CD14-positive monocyte (primary cell): Measurements from ENCODE around the gene FLRT3. TPM values are rescaled to one million over a fixed set of nuclear protein-coding genes. Genes with fewer than 3 reads are reported as not detected.

Source experiments
- DNase-seq, 3 donors: peaks; one replicate each; pipeline ENCODE4 v3.0.0-alpha.2; 2011 to 2022
- H2AFZ ChIP-seq: 2 replicates; pipeline ENCODE4 v1.6.0; 2012; ENCODE audit warnings: mild to moderate bottlenecking, low read depth, low read length, inconsistent platforms; ENCODE audit not compliant: insufficient read depth, poor library complexity, severe bottlenecking
- H3K27ac ChIP-seq, 2 donors: 1 replicate in 1 of 2; 2 replicates in 1 of 2; pipeline ENCODE4 v1.5.1; 2012 to 2013; ENCODE audit warnings: low read length in 2 of 2, control low read depth in 1 of 2, inconsistent platforms in 1 of 2, low read depth in 1 of 2, mild to moderate bottlenecking in 1 of 2
- H3K27me3 ChIP-seq, 2 donors: one replicate each; pipeline versions ENCODE4 v1.6.0 to v1.6.1; 2011 to 2013; ENCODE audit warnings: low read length in 2 of 2; ENCODE audit not compliant: control insufficient read depth in 2 of 2, insufficient read depth in 2 of 2
- H3K36me3 ChIP-seq, 2 donors: replicated peaks in 1 of 2; 1 replicate in 1 of 2; 2 replicates in 1 of 2; pipeline versions ENCODE4 v1.5.1 to v1.6.1; 2012 to 2013; ENCODE audit warnings: low read length in 2 of 2, control low read depth in 1 of 2, inconsistent platforms in 1 of 2, mild to moderate bottlenecking in 1 of 2; ENCODE audit not compliant: insufficient read depth in 2 of 2, control insufficient read depth in 1 of 2
- H3K4me1 ChIP-seq, 2 donors: 1 replicate in 1 of 2; 2 replicates in 1 of 2; pipeline versions ENCODE4 v1.5.1 to v1.6.1; 2012 to 2013; ENCODE audit warnings: low read length in 2 of 2, control low read depth in 1 of 2, inconsistent platforms in 1 of 2, mild to moderate bottlenecking in 1 of 2, moderate library complexity in 1 of 2; ENCODE audit not compliant: insufficient read depth in 2 of 2, control insufficient read depth in 1 of 2
- H3K4me2 ChIP-seq: replicated peaks from 2 replicates; pipeline ENCODE3; 2012; ENCODE audit warnings: low read length, moderate library complexity, mild to moderate bottlenecking; ENCODE audit not compliant: poor library complexity, severe bottlenecking; ENCODE audit errors: extremely low read depth
- H3K4me3 ChIP-seq, 3 experiments: fragments of 200-600 bp in 1 of 3; sonication (generic) in 1 of 3; replicated peaks in 1 of 3; 1 replicate in 2 of 3; 2 replicates in 1 of 3; pipeline ENCODE4 v1.5.1; 2011 to 2013; ENCODE audit warnings: low read length in 3 of 3, mild to moderate bottlenecking in 3 of 3, control low read depth in 2 of 3, low read depth in 2 of 3, inconsistent platforms in 1 of 3, moderate library complexity in 1 of 3
- H3K79me2 ChIP-seq: 2 replicates; pipeline ENCODE4 v1.6.0; 2012; ENCODE audit warnings: mild to moderate bottlenecking, control low read depth, inconsistent platforms, low read length, moderate library complexity; ENCODE audit not compliant: insufficient read depth
- H3K9ac ChIP-seq: 2 replicates; pipeline ENCODE4 v1.6.0; 2017; ENCODE audit warnings: low read length, mild to moderate bottlenecking; ENCODE audit not compliant: insufficient read depth, poor library complexity, severe bottlenecking
- H3K9me3 ChIP-seq, 2 donors: replicated peaks in 1 of 2; 1 replicate in 1 of 2; 2 replicates in 1 of 2; pipeline versions ENCODE4 v1.5.1 to v1.6.1; 2012 to 2013; ENCODE audit warnings: low read length in 2 of 2, control low read depth in 1 of 2; ENCODE audit not compliant: control insufficient read depth in 1 of 2, insufficient read depth in 1 of 2
- H4K20me1 ChIP-seq: 2 replicates; pipeline ENCODE4 v1.6.0; 2012; ENCODE audit warnings: mild to moderate bottlenecking, low read length, control low read depth, moderate library complexity; ENCODE audit not compliant: insufficient read depth
- H3K27ac Mint-ChIP-seq, 7 donors: one replicate each; pipeline ENCODE4 v1.8.0; 2020; ENCODE audit warnings: mild to moderate bottlenecking in 7 of 7, mixed read lengths in 7 of 7, moderate library complexity in 6 of 7, inconsistent platforms in 2 of 7
- H3K27me3 Mint-ChIP-seq, 3 donors: one replicate each; pipeline ENCODE4 v1.8.0; 2021 to 2022; ENCODE audit warnings: low read depth in 3 of 3, mild to moderate bottlenecking in 3 of 3, mixed read lengths in 3 of 3, moderate library complexity in 3 of 3, inconsistent platforms in 1 of 3
- H3K36me3 Mint-ChIP-seq, 2 donors: one replicate each; pipeline ENCODE4 v1.8.0; 2020; ENCODE audit warnings: mixed read lengths in 2 of 2, inconsistent platforms in 1 of 2, mild to moderate bottlenecking in 1 of 2
- H3K4me1 Mint-ChIP-seq: one replicate; pipeline ENCODE4 v1.8.0; 2020; ENCODE audit warnings: mild to moderate bottlenecking, mixed read lengths
- H3K4me3 Mint-ChIP-seq, 2 donors: one replicate each; pipeline ENCODE4 v1.8.0; 2020; ENCODE audit warnings: mild to moderate bottlenecking in 2 of 2, mixed read lengths in 2 of 2, moderate library complexity in 1 of 2
- H3K9me3 Mint-ChIP-seq, 7 donors: one replicate each; pipeline ENCODE4 v1.8.0; 2020 to 2022; ENCODE audit warnings: mixed read lengths in 7 of 7, mild to moderate bottlenecking in 6 of 7, moderate library complexity in 6 of 7, inconsistent platforms in 2 of 7
- WGBS: methylation state at CpG from one replicate; pipeline ENCODE4 v1.1.5; 2013; ENCODE audit warnings: missing lambda C conversion rate; ENCODE audit not compliant: insufficient coverage; 5-methylcytosine and 5-hydroxymethylcytosine counted together
- intact Hi-C, 2 donors: fragments of 100-400 bp; cut with micrococcal nuclease; formaldehyde crosslinking; loops; one replicate each; pipeline versions ENCODE4 v1.15.0 to v1.15.1; 2023
- polyA plus RNA-seq, 3 donors: library from polyadenylated mRNA; depleted of rRNA in 1 of 3; unstranded in 2 of 3; stranded (reverse) in 1 of 3; fragments of 300-500 nt in 2 of 3; fragments of >200 nt in 1 of 3; fragmentation: Illumina TruSeq in 2 of 3; gene quantifications; 1 replicate in 2 of 3; 2 replicates in 1 of 3; pipeline ENCODE4 v1.2.3, GENCODE V29; 2012 to 2021
- TF ChIP-seq, protein P1 (sequence below): fragments of 200-600 bp; IDR thresholded peaks from one replicate; pipeline ENCODE4 v1.8.0; 2022; ENCODE audit warnings: antibody characterized with exemption, mild to moderate bottlenecking

Gene FLRT3
- polyA plus RNA-seq, 3 donors, result not detected

GRCh38 chr20:14375416-14375985 is 38.1 kb upstream of the FLRT3 start:
- Mint-ChIP-seq H3K27ac (no peak overlapping the region), H3K36me3 (no peaks in the 10 kb centered on the region), H3K9me3 (peaks cover 0 to 4% (median 0%) of the 10 kb centered on the region in 7 donors), H3K4me3 (no peak overlapping the region), H3K27me3 (no peaks in the 10 kb centered on the region), H3K4me1 (no peaks in the 10 kb centered on the region)
- no peak for DNase-seq
- Histone ChIP-seq H3K27me3 (no peaks in the 10 kb centered on the region), H3K36me3 (no peaks in the 10 kb centered on the region), H3K4me3 (no peak overlapping the region), H3K9me3 (no peaks in the 10 kb centered on the region), H2AFZ (no peak overlapping the region), H3K9ac (no peak overlapping the region), H3K4me1 (no peaks in the 10 kb centered on the region), H3K79me2 (no peaks in the 10 kb centered on the region), H3K27ac (no peak overlapping the region), H4K20me1 (no peaks in the 10 kb centered on the region), H3K4me2 (no peak overlapping the region)
- intact Hi-C loops, result no loop called here
- WGBS, result 70% methylated on average over 4 of the region's 4 CpGs
- TF ChIP-seq, protein P1, sequence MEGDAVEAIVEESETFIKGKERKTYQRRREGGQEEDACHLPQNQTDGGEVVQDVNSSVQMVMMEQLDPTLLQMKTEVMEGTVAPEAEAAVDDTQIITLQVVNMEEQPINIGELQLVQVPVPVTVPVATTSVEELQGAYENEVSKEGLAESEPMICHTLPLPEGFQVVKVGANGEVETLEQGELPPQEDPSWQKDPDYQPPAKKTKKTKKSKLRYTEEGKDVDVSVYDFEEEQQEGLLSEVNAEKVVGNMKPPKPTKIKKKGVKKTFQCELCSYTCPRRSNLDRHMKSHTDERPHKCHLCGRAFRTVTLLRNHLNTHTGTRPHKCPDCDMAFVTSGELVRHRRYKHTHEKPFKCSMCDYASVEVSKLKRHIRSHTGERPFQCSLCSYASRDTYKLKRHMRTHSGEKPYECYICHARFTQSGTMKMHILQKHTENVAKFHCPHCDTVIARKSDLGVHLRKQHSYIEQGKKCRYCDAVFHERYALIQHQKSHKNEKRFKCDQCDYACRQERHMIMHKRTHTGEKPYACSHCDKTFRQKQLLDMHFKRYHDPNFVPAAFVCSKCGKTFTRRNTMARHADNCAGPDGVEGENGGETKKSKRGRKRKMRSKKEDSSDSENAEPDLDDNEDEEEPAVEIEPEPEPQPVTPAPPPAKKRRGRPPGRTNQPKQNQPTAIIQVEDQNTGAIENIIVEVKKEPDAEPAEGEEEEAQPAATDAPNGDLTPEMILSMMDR, result no peak

DNA sequence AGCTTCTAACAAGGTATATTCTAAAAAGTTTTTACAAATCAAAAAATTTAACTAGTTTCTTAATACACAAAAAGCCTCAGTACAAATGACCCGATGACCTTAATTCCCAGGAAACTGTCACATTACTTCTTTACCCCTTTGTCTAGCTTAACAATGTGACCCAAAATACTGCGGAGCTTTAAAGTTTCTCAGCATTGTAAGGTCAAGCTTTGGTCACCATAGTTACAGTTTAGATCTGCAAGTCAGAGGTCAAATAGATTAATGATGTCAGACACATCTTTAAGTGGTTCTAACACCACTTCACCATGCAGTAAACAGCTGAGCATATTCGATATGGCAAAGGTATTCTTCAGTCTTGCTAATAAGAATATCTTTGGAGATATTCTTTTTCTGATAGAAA is 36.8 kb upstream of the FLRT3 start:
- no peak for DNase-seq
- H3K9ac ChIP-seq, result no peak overlapping the region
- H3K9me3 ChIP-seq, result no peaks in the 10 kb centered on the region
- Mint-ChIP-seq H3K4me3 (no peak overlapping the region), H3K27me3 (no peaks in the 10 kb centered on the region), H3K9me3 (peaks cover 0 to 4% (median under 1%) of the 10 kb centered on the region in 7 donors), H3K4me1 (no peaks in the 10 kb centered on the region), H3K36me3 (no peaks in the 10 kb centered on the region), H3K27ac (no peak overlapping the region)
- H3K4me1 ChIP-seq, result no peaks in the 10 kb centered on the region
- H3K36me3 ChIP-seq, result no peaks in the 10 kb centered on the region
- no peak overlapping the region for H3K4me3 ChIP-seq
- no peaks in the 10 kb centered on the region for H3K79me2 ChIP-seq
- H3K4me2 ChIP-seq, result no peak overlapping the region
- no peaks in the 10 kb centered on the region for H3K27me3 ChIP-seq
- H4K20me1 ChIP-seq, result no peaks in the 10 kb centered on the region
- H2AFZ ChIP-seq, result no peak overlapping the region
- no peak overlapping the region for H3K27ac ChIP-seq
- WGBS, result 50% methylated on average over 1 of the region's 3 CpGs
- intact Hi-C loops, result no loop called here
- TF ChIP-seq, protein P1, result no peak
